ENCODE results near the gene SH3GL2.

The SH3GL2 gene

GRCh38 chr9:17578911-17579793 lies at the start of gene SH3GL2:
SH3GL2 (plus strand) TSS chr9:17579066.
- no peak for DNase-seq (ENCODE audit: low read depth)

GRCh38 chr9:17531642-17532254 lies 47.1 kb upstream of the SH3GL2 start:
- DNase-seq (ENCODE audit: low read depth), result peak; percentile 1

- DNase-seq (ENCODE audit: low read depth), result no peak
Measured at GRCh38 chr9:17532461-17532860, 46.4 kb upstream of the SH3GL2 start.

- DNase-seq (ENCODE audit: low read depth), result no peak
Measured at GRCh38 chr9:17535176-17535575, 43.7 kb upstream of the SH3GL2 start.

- DNase-seq (ENCODE audit: low read depth), result no peak
Measured at GRCh38 chr9:17536027-17536426, 42.8 kb upstream of the SH3GL2 start.

- no peak for DNase-seq (ENCODE audit: low read depth)
Measured at GRCh38 chr9:17551023-17551422, 27.8 kb upstream of the SH3GL2 start.

- DNase-seq (ENCODE audit: low read depth), result no peak
Measured at GRCh38 chr9:17555362-17556054, 23.4 kb upstream of the SH3GL2 start.

- DNase-seq (ENCODE audit: low read depth), result no peak
Measured at GRCh38 chr9:17556255-17556654, 22.6 kb upstream of the SH3GL2 start.

GRCh38 chr9:17556935-17557334 lies 21.9 kb upstream of the SH3GL2 start:
- DNase-seq (ENCODE audit: low read depth), result no peak

GRCh38 chr9:17571825-17572224 lies 7.0 kb upstream of the SH3GL2 start:
- no peak for DNase-seq (ENCODE audit: low read depth)

GRCh38 chr9:17574342-17574741 lies 4.5 kb upstream of the SH3GL2 start:
- DNase-seq (ENCODE audit: low read depth), result no peak

GRCh38 chr9:17578577-17578910 lies 322 bp upstream of the SH3GL2 start:
- DNase-seq (ENCODE audit: low read depth), result no peak

- no peak for DNase-seq (ENCODE audit: low read depth)
Measured at GRCh38 chr9:17580119-17580518, 1.3 kb downstream of the SH3GL2 start.

GRCh38 chr9:17587113-17587512 lies 8.2 kb downstream of the SH3GL2 start:
- DNase-seq (ENCODE audit: low read depth), result no peak

GRCh38 chr9:17588395-17588794 lies 9.5 kb downstream of the SH3GL2 start:
- DNase-seq (ENCODE audit: low read depth), result no peak

- DNase-seq (ENCODE audit: low read depth), result no peak
Measured at GRCh38 chr9:17588941-17589340, 10.1 kb downstream of the SH3GL2 start.

- DNase-seq (ENCODE audit: low read depth), result no peak
Measured at GRCh38 chr9:17589771-17590170, 10.9 kb downstream of the SH3GL2 start.

GRCh38 chr9:17594961-17595360 lies 16.1 kb downstream of the SH3GL2 start:
- no peak for DNase-seq (ENCODE audit: low read depth)

- DNase-seq (ENCODE audit: low read depth), result no peak
Measured at GRCh38 chr9:17597977-17598376, 19.1 kb downstream of the SH3GL2 start.

GRCh38 chr9:17600962-17601593 lies 22.2 kb downstream of the SH3GL2 start:
- no peak for DNase-seq (ENCODE audit: low read depth)

GRCh38 chr9:17604556-17604955 lies 25.7 kb downstream of the SH3GL2 start:
- no peak for DNase-seq (ENCODE audit: low read depth)

GRCh38 chr9:17609312-17610005 lies 30.6 kb downstream of the SH3GL2 start:
- no peak for DNase-seq (ENCODE audit: low read depth)
